HEK293T (cell line): ENCODE data around the gene ADORA1.

Experiments
- ARNT ChIP-seq: fragments of 450-650 bp; IDR thresholded peaks from 2 replicates; pipeline ENCODE4 v1.6.1; 2017; ENCODE audit warnings: mild to moderate bottlenecking
- ELF4 ChIP-seq: fragments of 450-650 bp; IDR thresholded peaks from 2 replicates; pipeline ENCODE4 v1.6.1; 2017; ENCODE audit warnings: antibody characterized with exemption
- FOXA1 ChIP-seq: fragments of 450-650 bp; IDR thresholded peaks from 2 replicates; pipeline ENCODE4 v1.6.1; 2016; ENCODE audit warnings: mild to moderate bottlenecking
- FOXK2 ChIP-seq: fragments of 450-650 bp; IDR thresholded peaks from 2 replicates; pipeline ENCODE4 v1.6.1; 2016; ENCODE audit warnings: mild to moderate bottlenecking
- FOXM1 ChIP-seq: fragments of 450-650 bp; IDR thresholded peaks from 2 replicates; pipeline ENCODE4 v1.6.1; 2017; ENCODE audit warnings: mild to moderate bottlenecking, borderline replicate concordance
- HDGF ChIP-seq: fragments of 450-650 bp; IDR thresholded peaks from 2 replicates; pipeline ENCODE4 v1.6.1; 2017; ENCODE audit warnings: antibody characterized with exemption, borderline replicate concordance
- PKNOX1 ChIP-seq: fragments of 450-650 bp; IDR thresholded peaks from 2 replicates; pipeline ENCODE4 v1.6.1; 2016
- SUZ12 ChIP-seq: fragments of 450-650 bp; IDR thresholded peaks from 2 replicates; pipeline ENCODE4 v1.6.1; 2016; ENCODE audit warnings: mild to moderate bottlenecking

- TF ChIP-seq FOXA1 (no peak), FOXM1 (no peak), SUZ12 (no peak), FOXK2 (no peak), ELF4 (no peak), HDGF (no peak), PKNOX1 (no peak), ARNT (no peak)
These were observed 45.6 kb downstream of the ADORA1 start for GRCh38 chr1:203173011-203173555.
